HepG2 (cell line): ENCODE data around the gene GTSF1L. TPM values are rescaled to one million over a fixed set of nuclear protein-coding genes. Genes with fewer than 3 reads are reported as not detected.

Experiments used
- DNMT3B ChIP-seq: conservative IDR thresholded peaks from 2 replicates; pipeline ENCODE4 v1.6.1; 2016; ENCODE audit warnings: missing biosample characterization, control low read depth
- FOXP1 ChIP-seq, 2 experiments: fragments of 450-650 bp in 1 of 2; IDR thresholded peaks; 2 replicates each; pipeline ENCODE4 v1.6.1; 2017 to 2018; ENCODE audit warnings: antibody characterized with exemption in 1 of 2
- GLI4 ChIP-seq: sonication (generic); formaldehyde crosslinking; IDR thresholded peaks from 2 replicates; pipeline ENCODE4 v1.5.1; 2020; ENCODE audit warnings: missing genetic modification reagents, mild to moderate bottlenecking, moderate library complexity, borderline replicate concordance
- HNRNPK ChIP-seq: fragments of 200-400 bp; formaldehyde crosslinking; IDR thresholded peaks from 2 replicates; pipeline ENCODE4 v1.6.1; 2018; ENCODE audit warnings: low read length, low read depth, moderate library complexity, mild to moderate bottlenecking; ENCODE audit not compliant: poor library complexity, severe bottlenecking
- KLF13 ChIP-seq: sonication (generic); formaldehyde crosslinking; IDR thresholded peaks from 2 replicates; pipeline ENCODE4 v1.4.0; 2020; ENCODE audit warnings: mild to moderate bottlenecking, missing genetic modification reagents
- KLF15 ChIP-seq: sonication (generic); formaldehyde crosslinking; IDR thresholded peaks from 2 replicates; pipeline ENCODE4 v1.8.1; 2023; ENCODE audit warnings: borderline replicate concordance, mild to moderate bottlenecking, inconsistent platforms, missing genetic modification reagents, mixed read lengths
- KLF6 ChIP-seq: IDR thresholded peaks from 2 replicates; pipeline ENCODE4 v1.8.0; 2016; ENCODE audit warnings: missing biosample characterization, missing genetic modification reagents
- MAF1 ChIP-seq: sonication (generic); formaldehyde crosslinking; IDR thresholded peaks from 2 replicates; pipeline ENCODE4 v1.5.0; 2020; ENCODE audit warnings: missing genetic modification reagents, borderline replicate concordance
- MXI1 ChIP-seq: IDR thresholded peaks from 3 replicates; pipeline ENCODE4 v1.6.1; 2012; ENCODE audit warnings: low read depth, low read length, inconsistent platforms, borderline replicate concordance
- NBN ChIP-seq: fragments of 450-650 bp; conservative IDR thresholded peaks from 2 replicates; pipeline ENCODE4 v1.6.1; 2017
- NR0B2 ChIP-seq: sonication (generic); formaldehyde crosslinking; IDR thresholded peaks from 2 replicates; pipeline ENCODE4 v1.4.0; 2020; ENCODE audit warnings: mild to moderate bottlenecking, missing genetic modification reagents
- NR2C2 ChIP-seq: sonication (generic); formaldehyde crosslinking; IDR thresholded peaks from 2 replicates; pipeline ENCODE4 v1.4.0; 2020; ENCODE audit warnings: missing genetic modification reagents, mild to moderate bottlenecking, moderate library complexity, borderline replicate concordance
- PAWR ChIP-seq: sonication (generic); formaldehyde crosslinking; IDR thresholded peaks from 2 replicates; pipeline ENCODE4 v1.4.0; 2020; ENCODE audit warnings: missing genetic modification reagents, mild to moderate bottlenecking, borderline replicate concordance
- SCMH1 ChIP-seq: sonication (generic); formaldehyde crosslinking; IDR thresholded peaks from 2 replicates; pipeline ENCODE4 v1.9.0; 2021; ENCODE audit warnings: missing genetic modification reagents, mild to moderate bottlenecking, borderline replicate concordance
- SOX6 ChIP-seq, 2 experiments: fragments of 450-650 bp in 1 of 2; sonication (generic) in 1 of 2; formaldehyde crosslinking in 1 of 2; IDR thresholded peaks; 2 replicates each; pipeline versions ENCODE4 v1.4.0 to v1.6.1; 2017 to 2020; ENCODE audit warnings: antibody characterized with exemption in 1 of 2, mild to moderate bottlenecking in 1 of 2, missing genetic modification reagents in 1 of 2
- TFAP4 ChIP-seq: sonication (generic); IDR thresholded peaks from 2 replicates; pipeline ENCODE4 v1.6.1; 2016; ENCODE audit warnings: low read depth, borderline replicate concordance
- ZBTB38 ChIP-seq: sonication (generic); formaldehyde crosslinking; IDR thresholded peaks from 2 replicates; pipeline ENCODE4 v1.5.1; 2020; ENCODE audit warnings: mild to moderate bottlenecking, missing genetic modification reagents
- ZNF282 ChIP-seq: fragments of 450-650 bp; IDR thresholded peaks from 2 replicates; pipeline ENCODE4 v1.6.1; 2018; ENCODE audit not compliant: partially characterized antibody
- ZNF382 ChIP-seq: sonication (generic); formaldehyde crosslinking; IDR thresholded peaks from 2 replicates; pipeline ENCODE4 v1.5.0; 2020; ENCODE audit warnings: missing genetic modification reagents, mild to moderate bottlenecking, borderline replicate concordance
- ZNF530 ChIP-seq: sonication (generic); formaldehyde crosslinking; IDR thresholded peaks from 2 replicates; pipeline ENCODE4 v1.5.0; 2020; ENCODE audit warnings: low read depth, mild to moderate bottlenecking, missing genetic modification reagents
- polyA plus RNA-seq, 8 experiments: library from polyadenylated mRNA; depleted of rRNA in 3 of 8; stranded (reverse) in 7 of 8; unstranded in 1 of 8; fragments of >200 nt; fragmentation: Illumina TruSeq in 4 of 8; extraction: Trizol in 4 of 8; gene quantifications; 2 replicates each; pipeline versions ENCODE4 v1.2.1 to v1.2.3, GENCODE V29; 2011 to 2016; ENCODE audit warnings: low read depth in 4 of 8, missing spikeins in 1 of 8, mixed read lengths in 1 of 8; ENCODE audit not compliant: insufficient read depth in 1 of 8
- total RNA-seq, 5 experiments: library from RNA; depleted of rRNA; stranded (reverse); fragments of >200 nt; fragmentation: Illumina TruSeq; extraction: Trizol; gene quantifications; 2 replicates each; pipeline ENCODE4 v1.2.3, GENCODE V29; 2016; ENCODE audit warnings: low read depth in 1 of 5
- TF ChIP-seq, protein P1 (sequence below): sonication (generic); formaldehyde crosslinking; conservative IDR thresholded peaks from 2 replicates; pipeline ENCODE4 v1.5.0; 2020; ENCODE audit warnings: missing genetic modification reagents
- TF ChIP-seq, protein P2 (sequence below): sonication (generic); formaldehyde crosslinking; IDR thresholded peaks from 2 replicates; pipeline ENCODE4 v1.9.0; 2021; ENCODE audit warnings: missing genetic modification reagents, borderline replicate concordance
- TF ChIP-seq, protein P3 (sequence below), 2 experiments: fragments of 450-650 bp in 1 of 2; sonication (generic) in 1 of 2; formaldehyde crosslinking; IDR thresholded peaks; 2 replicates each; pipeline versions ENCODE4 v1.5.0 to v1.8.0; 2020 to 2022; ENCODE audit warnings: mild to moderate bottlenecking in 1 of 2, missing genetic modification reagents in 1 of 2

GTSF1L gene
- total and polyA plus RNA-seq, 2 of the 13 experiments (the other 11 are each of a cell fraction or from before 2014, with no cell fraction given): not detected

GRCh38 chr20:43739148-43739749, 12.4 kb upstream of the GTSF1L start (continued):
- TF ChIP-seq NBN: no peak
- TF ChIP-seq TFAP4: 0 out of 2 replicates have a peak, but pooled peaks have one; percentile 18
- TF ChIP-seq ZNF382: no peak
- no peak for TF ChIP-seq KLF15 (CRISPR knock-in tag)
- no peak for TF ChIP-seq ZNF282
- no peak for TF ChIP-seq DNMT3B (CRISPR knock-in tag)
- TF ChIP-seq PAWR (CRISPR knock-in tag): no peak
- TF ChIP-seq HNRNPK: no peak
- TF ChIP-seq GLI4: no peak
- no peak for TF ChIP-seq MAF1 (CRISPR knock-in tag)
- TF ChIP-seq SCMH1 (CRISPR knock-in tag): no peak
- TF ChIP-seq NR0B2 (CRISPR knock-in tag): no peak
- no peak for TF ChIP-seq KLF13 (CRISPR knock-in tag)
- TF ChIP-seq FOXP1 (IDR thresholded peaks at IDR 0.05): no peak
- peak; percentile 76 for TF ChIP-seq FOXP1 (CRISPR knock-in tag; IDR thresholded peaks at IDR 0.05)
- no peak for TF ChIP-seq KLF6 (CRISPR knock-in tag)
- TF ChIP-seq, protein P1, sequence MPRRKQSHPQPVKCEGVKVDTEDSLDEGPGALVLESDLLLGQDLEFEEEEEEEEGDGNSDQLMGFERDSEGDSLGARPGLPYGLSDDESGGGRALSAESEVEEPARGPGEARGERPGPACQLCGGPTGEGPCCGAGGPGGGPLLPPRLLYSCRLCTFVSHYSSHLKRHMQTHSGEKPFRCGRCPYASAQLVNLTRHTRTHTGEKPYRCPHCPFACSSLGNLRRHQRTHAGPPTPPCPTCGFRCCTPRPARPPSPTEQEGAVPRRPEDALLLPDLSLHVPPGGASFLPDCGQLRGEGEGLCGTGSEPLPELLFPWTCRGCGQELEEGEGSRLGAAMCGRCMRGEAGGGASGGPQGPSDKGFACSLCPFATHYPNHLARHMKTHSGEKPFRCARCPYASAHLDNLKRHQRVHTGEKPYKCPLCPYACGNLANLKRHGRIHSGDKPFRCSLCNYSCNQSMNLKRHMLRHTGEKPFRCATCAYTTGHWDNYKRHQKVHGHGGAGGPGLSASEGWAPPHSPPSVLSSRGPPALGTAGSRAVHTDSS (CRISPR knock-in tag): no peak
- TF ChIP-seq, protein P2, sequence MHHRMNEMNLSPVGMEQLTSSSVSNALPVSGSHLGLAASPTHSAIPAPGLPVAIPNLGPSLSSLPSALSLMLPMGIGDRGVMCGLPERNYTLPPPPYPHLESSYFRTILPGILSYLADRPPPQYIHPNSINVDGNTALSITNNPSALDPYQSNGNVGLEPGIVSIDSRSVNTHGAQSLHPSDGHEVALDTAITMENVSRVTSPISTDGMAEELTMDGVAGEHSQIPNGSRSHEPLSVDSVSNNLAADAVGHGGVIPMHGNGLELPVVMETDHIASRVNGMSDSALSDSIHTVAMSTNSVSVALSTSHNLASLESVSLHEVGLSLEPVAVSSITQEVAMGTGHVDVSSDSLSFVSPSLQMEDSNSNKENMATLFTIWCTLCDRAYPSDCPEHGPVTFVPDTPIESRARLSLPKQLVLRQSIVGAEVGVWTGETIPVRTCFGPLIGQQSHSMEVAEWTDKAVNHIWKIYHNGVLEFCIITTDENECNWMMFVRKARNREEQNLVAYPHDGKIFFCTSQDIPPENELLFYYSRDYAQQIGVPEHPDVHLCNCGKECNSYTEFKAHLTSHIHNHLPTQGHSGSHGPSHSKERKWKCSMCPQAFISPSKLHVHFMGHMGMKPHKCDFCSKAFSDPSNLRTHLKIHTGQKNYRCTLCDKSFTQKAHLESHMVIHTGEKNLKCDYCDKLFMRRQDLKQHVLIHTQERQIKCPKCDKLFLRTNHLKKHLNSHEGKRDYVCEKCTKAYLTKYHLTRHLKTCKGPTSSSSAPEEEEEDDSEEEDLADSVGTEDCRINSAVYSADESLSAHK (CRISPR knock-in tag): no peak
- no peak for TF ChIP-seq ZNF530 (CRISPR knock-in tag)
- TF ChIP-seq, protein P3, sequence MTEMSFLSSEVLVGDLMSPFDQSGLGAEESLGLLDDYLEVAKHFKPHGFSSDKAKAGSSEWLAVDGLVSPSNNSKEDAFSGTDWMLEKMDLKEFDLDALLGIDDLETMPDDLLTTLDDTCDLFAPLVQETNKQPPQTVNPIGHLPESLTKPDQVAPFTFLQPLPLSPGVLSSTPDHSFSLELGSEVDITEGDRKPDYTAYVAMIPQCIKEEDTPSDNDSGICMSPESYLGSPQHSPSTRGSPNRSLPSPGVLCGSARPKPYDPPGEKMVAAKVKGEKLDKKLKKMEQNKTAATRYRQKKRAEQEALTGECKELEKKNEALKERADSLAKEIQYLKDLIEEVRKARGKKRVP (CRISPR knock-in tag; IDR thresholded peaks at IDR 0.05): no peak
- TF ChIP-seq MXI1: no peak
- no peak for TF ChIP-seq NR2C2
- 0 out of 2 replicates have a peak, but pooled peaks have one; percentile 42 for TF ChIP-seq ZBTB38 (CRISPR knock-in tag)
- TF ChIP-seq SOX6 (IDR thresholded peaks at IDR 0.05): no peak
- no peak for TF ChIP-seq SOX6 (CRISPR knock-in tag; IDR thresholded peaks at IDR 0.05)
